HTERT RPE-1 (cell line): Measurements from ENCODE around the gene STOM.
"Not testable (repeated sequence)": the region's sequence is repeated elsewhere in the genome, so short reads cannot be mapped to it uniquely, and the experiment has no call there.

Experiments
- in situ Hi-C: fragments of 300-500 bp; cut with MboI; formaldehyde crosslinking; loops from 4 replicates; pipeline ENCODE4 v1.14.3; 2020; ENCODE audit warnings: low sequenced_read_pairs

The STOM gene

GRCh38 chr9:121369595-121370265 lies at the start of gene STOM:
TSS of gene STOM (minus strand) at chr9:121370250. CDS start at chr9:121370187, 63 bp downstream.
- in situ Hi-C loops, result no loop called here

GRCh38 chr9:121411993-121412392 lies 41.9 kb upstream of the STOM start:
- in situ Hi-C loops, result no loop called here

- in situ Hi-C loops, result no loop called here
These were observed 35.8 kb upstream of the STOM start for GRCh38 chr9:121405899-121406298.

GRCh38 chr9:121404906-121405305 lies 34.9 kb upstream of the STOM start:
- in situ Hi-C loops, result no loop called here

GRCh38 chr9:121399883-121400607 lies 30.0 kb upstream of the STOM start:
- in situ Hi-C loops, result no loop called here

- in situ Hi-C loops, result no loop called here
These were observed 29.3 kb upstream of the STOM start for GRCh38 chr9:121399126-121399882.

GRCh38 chr9:121398374-121398773 lies 28.3 kb upstream of the STOM start:
- in situ Hi-C loops, result no loop called here

GRCh38 chr9:121397277-121397676 lies 27.2 kb upstream of the STOM start:
- in situ Hi-C loops, result not testable (repeated sequence)

GRCh38 chr9:121395558-121395957 lies 25.5 kb upstream of the STOM start:
- in situ Hi-C loops, result no loop called here

GRCh38 chr9:121394292-121394691 lies 24.2 kb upstream of the STOM start:
- in situ Hi-C loops, result no loop called here

GRCh38 chr9:121393318-121393717 lies 23.3 kb upstream of the STOM start:
- in situ Hi-C loops, result no loop called here

- in situ Hi-C loops, result no loop called here
These were observed 20.3 kb upstream of the STOM start for GRCh38 chr9:121390372-121390771.

- in situ Hi-C loops, result no loop called here
These were observed 18.3 kb upstream of the STOM start for GRCh38 chr9:121388140-121388905.

GRCh38 chr9:121386442-121387175 lies 16.6 kb upstream of the STOM start:
- in situ Hi-C loops, result no loop called here

GRCh38 chr9:121383715-121384114 lies 13.7 kb upstream of the STOM start:
- in situ Hi-C loops, result no loop called here

- in situ Hi-C loops, result no loop called here
These were observed 10.8 kb upstream of the STOM start for GRCh38 chr9:121380846-121381245.

GRCh38 chr9:121376214-121376830 lies 6.3 kb upstream of the STOM start:
- in situ Hi-C loops, result no loop called here

GRCh38 chr9:121373011-121373729 lies 3.1 kb upstream of the STOM start:
- in situ Hi-C loops, result no loop called here
